Keratinocyte (primary cell): ENCODE data around the gene ZDHHC9. TPM values are rescaled to one million over a fixed set of nuclear protein-coding genes. Genes with fewer than 3 reads are reported as not detected.

Source experiments
- DNase-seq: peaks from one replicate; pipeline ENCODE4 v3.0.0-alpha.2; 2011; ENCODE audit warnings: low read depth, missing footprints, low spot score
- FAIRE-seq: peaks from 2 replicates; lab custom pipeline; 2011; peaks lifted over from hg19 to GRCh38; lab: Jason Lieb, UNC
- H2AFZ ChIP-seq: 2 replicates; pipeline ENCODE4 v1.6.0; 2012; ENCODE audit warnings: low read length, control low read depth, inconsistent platforms; ENCODE audit not compliant: control insufficient read depth
- H3K27ac ChIP-seq: 2 replicates; pipeline ENCODE4 v1.5.1; 2011; ENCODE audit warnings: low read length; ENCODE audit not compliant: control insufficient read depth, insufficient read depth
- H3K27me3 ChIP-seq: 3 replicates; pipeline ENCODE4 v1.6.0; 2011; ENCODE audit warnings: low read length; ENCODE audit not compliant: control insufficient read depth, insufficient read depth; ENCODE audit errors: extremely low read depth
- H3K36me3 ChIP-seq, 2 experiments: 2 replicates in 1 of 2; 3 replicates in 1 of 2; pipeline ENCODE4 v1.5.1; 2011; ENCODE audit warnings: low read length in 2 of 2, mild to moderate bottlenecking in 1 of 2; ENCODE audit not compliant: control insufficient read depth in 2 of 2, insufficient read depth in 2 of 2; ENCODE audit errors: extremely low read depth in 1 of 2
- H3K4me1 ChIP-seq: 3 replicates; pipeline ENCODE4 v1.5.1; 2011; ENCODE audit warnings: low read length; ENCODE audit not compliant: control insufficient read depth, insufficient read depth; ENCODE audit errors: extremely low read depth
- H3K4me2 ChIP-seq: 3 replicates; pipeline ENCODE4 v1.6.0; 2011; ENCODE audit warnings: low read depth, low read length; ENCODE audit not compliant: control insufficient read depth, insufficient read depth; ENCODE audit errors: extremely low read depth
- H3K4me3 ChIP-seq, 3 experiments: fragments of 200-600 bp in 1 of 3; sonication (generic) in 1 of 3; 2 replicates in 2 of 3; 3 replicates in 1 of 3; pipeline ENCODE4 v1.5.1; 2011 to 2016; ENCODE audit warnings: low read length in 3 of 3, mild to moderate bottlenecking in 3 of 3, control low read depth in 2 of 3, inconsistent platforms in 1 of 3, low read depth in 1 of 3, mixed read lengths in 1 of 3, mixed run types in 1 of 3, moderate library complexity in 1 of 3; ENCODE audit not compliant: control insufficient read depth in 2 of 3, insufficient read depth in 2 of 3; ENCODE audit errors: extremely low read depth in 1 of 3
- H3K79me2 ChIP-seq: 2 replicates; pipeline ENCODE4 v1.6.0; 2012; ENCODE audit warnings: low read length; ENCODE audit not compliant: control insufficient read depth, insufficient read depth
- H3K9ac ChIP-seq: 3 replicates; pipeline ENCODE4 v1.6.0; 2011; ENCODE audit warnings: low read length; ENCODE audit not compliant: control insufficient read depth, insufficient read depth; ENCODE audit errors: extremely low read depth
- H3K9me1 ChIP-seq: 3 replicates; pipeline ENCODE4 v1.6.0; 2011; ENCODE audit warnings: low read length; ENCODE audit not compliant: control insufficient read depth, insufficient read depth; ENCODE audit errors: extremely low read depth
- H3K9me3 ChIP-seq: 2 replicates; pipeline ENCODE4 v1.5.1; 2012; ENCODE audit warnings: low read depth, low read length; ENCODE audit not compliant: control insufficient read depth
- H4K20me1 ChIP-seq: 3 replicates; pipeline ENCODE4 v1.6.0; 2011; ENCODE audit warnings: low read length; ENCODE audit not compliant: control insufficient read depth, insufficient read depth; ENCODE audit errors: extremely low read depth
- CTCF ChIP-seq, 3 experiments: IDR thresholded peaks in 1 of 3; conservative IDR thresholded peaks in 1 of 3; optimal IDR thresholded peaks in 1 of 3; 2 replicates in 2 of 3; 3 replicates in 1 of 3; pipeline versions ENCODE3 to v1.5.1; 2011; ENCODE audit warnings: low read length in 3 of 3, mild to moderate bottlenecking in 3 of 3, moderate library complexity in 2 of 3, control low read depth in 1 of 3, inconsistent platforms in 1 of 3; ENCODE audit not compliant: insufficient read depth in 2 of 3; ENCODE audit errors: extremely low read depth in 1 of 3
- EZH2 ChIP-seq: IDR thresholded peaks from one replicate; pipeline ENCODE4 v1.6.1; 2012; ENCODE audit warnings: inconsistent platforms, mild to moderate bottlenecking, low read length, moderate library complexity
- dilution Hi-C: fragments of 300-500 bp; cut with MboI; formaldehyde crosslinking; loops from one replicate; pipeline ENCODE4 v1.7.0; 2020; ENCODE audit warnings: low sequenced_read_pairs; ENCODE audit not compliant: extremely low pct_ligation_motif_present
- polyA plus RNA-seq, 5 experiments: library from polyadenylated mRNA; depleted of rRNA in 3 of 5; stranded (reverse) in 3 of 5; stranded (forward) in 1 of 5; unstranded in 1 of 5; fragments of >200 nt; gene quantifications; 1 replicate in 1 of 5; 2 replicates in 3 of 5; 3 replicates in 1 of 5; pipeline versions ENCODE4 v1.2.1 to v1.2.3, GENCODE V29; 2011 to 2012; ENCODE audit warnings: missing spikeins in 2 of 5, low read depth in 1 of 5, low replicate concordance in 1 of 5

ZDHHC9 gene
- polyA plus RNA-seq, 1 donor (not counting 4 experiments of a cell fraction or from before 2014, with no cell fraction given), result 30.0 TPM

DNA sequence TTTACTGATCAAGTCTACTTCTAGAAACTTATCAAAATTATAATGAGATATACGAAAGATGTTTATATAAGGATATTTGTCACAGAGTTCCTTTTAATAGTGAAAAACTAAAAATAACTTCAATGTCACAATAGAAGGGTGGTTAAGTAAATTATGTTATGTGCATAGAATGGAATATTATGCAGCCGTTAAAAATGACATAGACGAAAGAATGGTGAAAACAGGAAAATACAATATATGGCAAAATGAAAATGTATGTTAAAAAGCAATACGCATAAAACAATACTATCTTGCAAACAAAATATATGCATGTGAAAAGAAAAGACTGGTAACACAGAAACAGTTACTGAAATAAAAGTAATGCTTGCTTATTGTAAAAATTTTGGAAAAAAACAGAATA, 19.1 kb downstream of the ZDHHC9 start:
- DNase-seq (no peak), FAIRE-seq (no peak)
- H2AFZ ChIP-seq, result no peak overlapping the region
- no peaks in the 10 kb centered on the region for H3K4me1 ChIP-seq
- H3K27me3 ChIP-seq, result no peaks in the 10 kb centered on the region
- H4K20me1 ChIP-seq, result no peaks in the 10 kb centered on the region
- H3K27ac ChIP-seq, result no peak overlapping the region
- H3K9me3 ChIP-seq, result no peaks in the 10 kb centered on the region
- TF ChIP-seq CTCF (optimal IDR thresholded peaks at IDR 0.05 in 1 of 3, IDR thresholded peaks at IDR 0.05 in 1 of 3, conservative IDR thresholded peaks at IDR 0.05 in 1 of 3; ENCODE audit: extremely low read depth in 1 of 3, insufficient read depth in 2 of 3, low read length in 3 of 3) (no peak), EZH2 (no peak)
- H3K9ac ChIP-seq, result no peak overlapping the region
- no peak overlapping the region for H3K4me3 ChIP-seq
- dilution Hi-C loops, result no loop called here
- H3K4me2 ChIP-seq, result no peak overlapping the region
- no peaks in the 10 kb centered on the region for H3K36me3 ChIP-seq
- no peaks in the 10 kb centered on the region for H3K79me2 ChIP-seq
- H3K9me1 ChIP-seq, result no peaks in the 10 kb centered on the region

DNA sequence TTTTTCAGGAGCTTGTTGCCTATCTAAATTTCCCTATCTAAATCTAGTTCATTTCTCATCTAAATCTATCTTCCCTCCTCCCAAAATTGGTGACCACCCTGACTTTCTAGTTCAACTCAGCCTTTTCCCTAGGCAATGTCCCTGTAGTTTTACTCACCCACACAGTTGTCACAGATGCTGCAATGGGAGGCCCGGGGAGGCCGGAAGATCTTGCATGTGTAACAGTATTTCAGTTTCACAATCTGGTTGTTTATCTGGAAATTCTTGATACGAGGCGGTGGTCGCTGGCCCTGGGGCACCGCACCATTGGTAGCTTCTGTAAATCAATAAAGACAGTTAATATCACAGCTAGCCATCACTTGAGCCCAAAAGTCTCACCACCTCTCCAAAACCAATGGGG, 20.2 kb downstream of the ZDHHC9 start:
- FAIRE-seq (no peak), DNase-seq (no peak)
- Histone ChIP-seq H3K9me1 (no peaks in the 10 kb centered on the region), H3K79me2 (no peaks in the 10 kb centered on the region), H3K27ac (no peak overlapping the region), H3K4me2 (no peak overlapping the region), H3K9me3 (no peaks in the 10 kb centered on the region), H3K9ac (no peak overlapping the region), H3K27me3 (no peaks in the 10 kb centered on the region), H3K4me3 (no peak overlapping the region), H3K36me3 (no peaks in the 10 kb centered on the region), H4K20me1 (no peaks in the 10 kb centered on the region), H2AFZ (no peak overlapping the region), H3K4me1 (no peaks in the 10 kb centered on the region)
- TF ChIP-seq EZH2 (no peak), CTCF (optimal IDR thresholded peaks at IDR 0.05 in 1 of 3, IDR thresholded peaks at IDR 0.05 in 1 of 3, conservative IDR thresholded peaks at IDR 0.05 in 1 of 3; ENCODE audit: extremely low read depth in 1 of 3, insufficient read depth in 2 of 3, low read length in 3 of 3) (no peak)
- dilution Hi-C loops, result no loop called here
